ENCODE data around the gene MSL3B.

MSL3B gene

GRCh38 chr2:233853353-233853752 lies 14.8 kb downstream of the MSL3B start:
- DNase-seq (ENCODE audit: low read depth): no peak

- no peak for DNase-seq (ENCODE audit: low read depth)
Observed at GRCh38 chr2:233852056-233852455, 16.1 kb downstream of the MSL3B start.

- DNase-seq (ENCODE audit: low read depth): no peak
Observed at GRCh38 chr2:233851169-233851568, 17.0 kb downstream of the MSL3B start.

- no peak for DNase-seq (ENCODE audit: low read depth)
Observed at GRCh38 chr2:233850745-233851144, 17.4 kb downstream of the MSL3B start.

GRCh38 chr2:233849607-233850271 lies 18.4 kb downstream of the MSL3B start:
- no peak for DNase-seq (ENCODE audit: low read depth)

GRCh38 chr2:233848276-233848675 lies 19.9 kb downstream of the MSL3B start:
- DNase-seq (ENCODE audit: low read depth): no peak

GRCh38 chr2:233847248-233847898 lies 20.8 kb downstream of the MSL3B start:
- DNase-seq (ENCODE audit: low read depth): no peak

- no peak for DNase-seq (ENCODE audit: low read depth)
Observed at GRCh38 chr2:233846387-233847247, 21.6 kb downstream of the MSL3B start.

- DNase-seq (ENCODE audit: low read depth): no peak
Observed at GRCh38 chr2:233845301-233846060, 22.7 kb downstream of the MSL3B start.

GRCh38 chr2:233844836-233845235 lies 23.4 kb downstream of the MSL3B start:
- no peak for DNase-seq (ENCODE audit: low read depth)

GRCh38 chr2:233844064-233844807 lies 23.9 kb downstream of the MSL3B start:
- DNase-seq (ENCODE audit: low read depth): no peak

GRCh38 chr2:233841183-233841582 lies 27.0 kb downstream of the MSL3B start:
- no peak for DNase-seq (ENCODE audit: low read depth)

- DNase-seq (ENCODE audit: low read depth): no peak
Observed at GRCh38 chr2:233840520-233840919, 27.7 kb downstream of the MSL3B start.

GRCh38 chr2:233839447-233839820 lies 28.8 kb downstream of the MSL3B start:
- DNase-seq (ENCODE audit: low read depth): no peak

- no peak for DNase-seq (ENCODE audit: low read depth)
Observed at GRCh38 chr2:233838726-233839446, 29.3 kb downstream of the MSL3B start.

GRCh38 chr2:233838251-233838650 lies 29.9 kb downstream of the MSL3B start:
- no peak for DNase-seq (ENCODE audit: low read depth)

- no peak for DNase-seq (ENCODE audit: low read depth)
Observed at GRCh38 chr2:233837694-233838229, 30.4 kb downstream of the MSL3B start.

GRCh38 chr2:233836359-233836758 lies 31.8 kb downstream of the MSL3B start:
- no peak for DNase-seq (ENCODE audit: low read depth)

- DNase-seq (ENCODE audit: low read depth): no peak
Observed at GRCh38 chr2:233835230-233836186, 32.7 kb downstream of the MSL3B start.
